K562 (cell line): Measurements from ENCODE around the gene PRRG1.

Experiments
- CAMTA2 ChIP-seq: fragments of 250-450 bp; sonication (Bioruptor Pico); conservative IDR thresholded peaks from 2 replicates; pipeline ENCODE4 v1.5.1; 2022
- NFYB ChIP-seq: IDR thresholded peaks from 2 replicates; pipeline ENCODE4 v1.6.1; 2011; ENCODE audit warnings: mild to moderate bottlenecking, moderate library complexity; ENCODE audit not compliant: insufficient read length; ENCODE audit errors: extremely low read depth
- TRIM28 ChIP-seq: fragments of 450-650 bp; IDR thresholded peaks from 2 replicates; pipeline ENCODE4 v1.6.1; 2017

- TF ChIP-seq TRIM28 = no peak
- TF ChIP-seq NFYB = no peak
- no peak for TF ChIP-seq CAMTA2 (CRISPR knock-in tag)
Observed at GRCh38 chrX:37454537-37455285, 105.5 kb downstream of the PRRG1 start.
